GM21723 (cell line): ENCODE data around the gene PRDM5.
A peak's percentile ranks its signal among the peaks of the same experiment; 100 is the strongest.

Source experiments
- ATAC-seq: cut with Tn5 transposase; IDR thresholded peaks from one replicate; pipeline ENCODE4 v1.9.1; 2021; ENCODE audit warnings: mild to moderate bottlenecking, moderate library complexity; ENCODE audit not compliant: unreplicated experiment

The PRDM5 gene

GRCh38 chr4:120718979-120719566, 203.5 kb downstream of the PRDM5 start:
- peak; percentile 87 for ATAC-seq

GRCh38 chr4:120716346-120716745, 206.2 kb downstream of the PRDM5 start:
- ATAC-seq, result no peak

GRCh38 chr4:120714417-120715010, 208.0 kb downstream of the PRDM5 start:
- ATAC-seq, result no peak

- ATAC-seq, result no peak
Measured at GRCh38 chr4:120709991-120710390, 212.5 kb downstream of the PRDM5 start.

- ATAC-seq, result no peak
Measured at GRCh38 chr4:120704538-120704937, 218.0 kb downstream of the PRDM5 start.

- no peak for ATAC-seq
Measured at GRCh38 chr4:120703908-120704307, 218.6 kb downstream of the PRDM5 start.

GRCh38 chr4:120699354-120699753, 223.2 kb downstream of the PRDM5 start:
- no peak for ATAC-seq

GRCh38 chr4:120694973-120695372, 227.6 kb downstream of the PRDM5 start:
- ATAC-seq, result no peak

GRCh38 chr4:120693816-120694215, 228.7 kb downstream of the PRDM5 start:
- ATAC-seq, result no peak

GRCh38 chr4:120692964-120693363, 229.6 kb downstream of the PRDM5 start:
- no peak for ATAC-seq

GRCh38 chr4:120691536-120691935, 231.0 kb downstream of the PRDM5 start:
- no peak for ATAC-seq

GRCh38 chr4:120691106-120691505, 231.4 kb downstream of the PRDM5 start:
- no peak for ATAC-seq

GRCh38 chr4:120688791-120689190, 233.7 kb downstream of the PRDM5 start:
- ATAC-seq, result no peak

GRCh38 chr4:120685756-120686278, 236.7 kb downstream of the PRDM5 start:
- ATAC-seq, result no peak

- ATAC-seq, result no peak
Measured at GRCh38 chr4:120683897-120684540, 238.5 kb downstream of the PRDM5 start.

GRCh38 chr4:120682981-120683380, 239.5 kb downstream of the PRDM5 start:
- ATAC-seq, result no peak

- ATAC-seq, result no peak
Measured at GRCh38 chr4:120680647-120681228, 241.8 kb downstream of the PRDM5 start.

GRCh38 chr4:120673696-120674095, 248.8 kb downstream of the PRDM5 start:
- ATAC-seq, result no peak

- ATAC-seq, result no peak
Measured at GRCh38 chr4:120672558-120673147, 249.9 kb downstream of the PRDM5 start.

GRCh38 chr4:120672076-120672475, 250.4 kb downstream of the PRDM5 start:
- no peak for ATAC-seq

GRCh38 chr4:120671538-120671937, 251.0 kb downstream of the PRDM5 start:
- no peak for ATAC-seq
